CD4-positive, alpha-beta memory T cell (primary cell): ENCODE results near the gene MSI2. TPM values are rescaled to one million over a fixed set of nuclear protein-coding genes. Genes with fewer than 3 reads are reported as not detected.

ENCODE experiments used
- CTCF ChIA-PET: fragments of 350-600 bp; sonication (Branson Sonifier 250); formaldehyde crosslinking; loops from one replicate; lab custom pipeline; 2021; ENCODE audit warnings: inconsistent platforms; ENCODE audit not compliant: partially characterized antibody; lab: Charles Lee
- POLR2A ChIA-PET: fragments of 350-600 bp; sonication (Branson Sonifier 250); formaldehyde crosslinking; loops from one replicate; lab custom pipeline; 2021; ENCODE audit not compliant: partially characterized antibody; lab: Charles Lee
- DNase-seq, 5 donors: peaks; one replicate each; pipeline versions ENCODE4 v3.0.0 to v3.0.0-alpha.2; 2020 to 2022; ENCODE audit warnings: mixed read lengths in 1 of 5
- H3K27ac ChIP-seq: one replicate; pipeline ENCODE4 v1.7.0; 2013; ENCODE audit warnings: low read depth, low read length
- H3K27me3 ChIP-seq: 2 replicates; pipeline ENCODE4 v1.7.0; 2013; ENCODE audit warnings: mild to moderate bottlenecking, low read length, moderate library complexity; ENCODE audit not compliant: insufficient read depth
- H3K36me3 ChIP-seq: 2 replicates; pipeline ENCODE4 v1.7.0; 2013; ENCODE audit warnings: mild to moderate bottlenecking, low read length, moderate library complexity; ENCODE audit not compliant: insufficient read depth
- H3K4me1 ChIP-seq: 2 replicates; pipeline ENCODE4 v1.7.0; 2013; ENCODE audit warnings: mild to moderate bottlenecking, low read length, moderate library complexity; ENCODE audit not compliant: insufficient read depth
- H3K4me3 ChIP-seq, 2 donors: one replicate each; pipeline ENCODE4 v1.7.0; 2013; ENCODE audit warnings: low read length in 2 of 2, mild to moderate bottlenecking in 1 of 2
- H3K9me3 ChIP-seq, 2 donors: one replicate each; pipeline ENCODE4 v1.7.0; 2013; ENCODE audit warnings: low read length in 2 of 2, control low read depth in 1 of 2; ENCODE audit not compliant: control insufficient read depth in 1 of 2
- H3K27ac Mint-ChIP-seq, 7 donors: one replicate each; pipeline ENCODE4 v1.8.0; 2020 to 2021; ENCODE audit warnings: mixed read lengths in 7 of 7, mild to moderate bottlenecking in 6 of 7, inconsistent platforms in 3 of 7, moderate library complexity in 3 of 7
- H3K27me3 Mint-ChIP-seq, 2 donors: one replicate each; pipeline ENCODE4 v1.8.0; 2020 to 2021; ENCODE audit warnings: mixed read lengths in 2 of 2
- H3K36me3 Mint-ChIP-seq, 2 donors: one replicate each; pipeline ENCODE4 v1.8.0; 2020 to 2021; ENCODE audit warnings: mixed read lengths in 2 of 2, inconsistent platforms in 1 of 2, mild to moderate bottlenecking in 1 of 2
- H3K4me1 Mint-ChIP-seq, 4 donors: one replicate each; pipeline ENCODE4 v1.8.0; 2020 to 2021; ENCODE audit warnings: mixed read lengths in 4 of 4, mild to moderate bottlenecking in 1 of 4
- H3K4me3 Mint-ChIP-seq, 8 donors: one replicate each; pipeline ENCODE4 v1.8.0; 2020 to 2021; ENCODE audit warnings: mixed read lengths in 8 of 8, mild to moderate bottlenecking in 7 of 8, moderate library complexity in 6 of 8, inconsistent platforms in 3 of 8
- H3K9me3 Mint-ChIP-seq, 8 donors: one replicate each; pipeline ENCODE4 v1.8.0; 2020 to 2021; ENCODE audit warnings: mixed read lengths in 8 of 8, mild to moderate bottlenecking in 5 of 8, inconsistent platforms in 3 of 8, moderate library complexity in 1 of 8
- intact Hi-C: fragments of 100-400 bp; cut with micrococcal nuclease; formaldehyde crosslinking; loops from one replicate; pipeline ENCODE4 v1.15.1; 2023
- polyA plus RNA-seq, 2 donors: library from polyadenylated mRNA; unstranded; fragments of 300-500 nt; fragmentation: Illumina TruSeq; gene quantifications; one replicate each; pipeline ENCODE4 v1.2.3, GENCODE V29; 2021
- total RNA-seq, 2 experiments: library from RNA; stranded (reverse); gene quantifications; one replicate each; pipeline ENCODE4 v1.2.3, GENCODE V29; 2021

The MSI2 gene
- total and polyA plus RNA-seq, 4 experiments from 2014 or later, result 2.1 to 110 (median 55.3) TPM

- ChIA-PET CTCF (interaction anchor here (1.0 to 1.8 kb wide), 3 partner anchors 15 to 218 kb away, joined by 3 to 4 read pairs (median 3); no protein-coding TSS in a partner anchor), POLR2A (interaction anchor here (1.4 kb wide), 1 partner anchor 14 kb away, joined by 3 read pairs; no protein-coding TSS in a partner anchor)
- peak overlapping the region in 7 of 8 donors; percentile 65 to 83 (median 74) for H3K4me3 Mint-ChIP-seq
- H3K36me3 Mint-ChIP-seq, result peaks cover 5 to 13% of the 10 kb centered on the region in 2 donors
- H3K27ac ChIP-seq, result no peak overlapping the region
- no peaks in the 10 kb centered on the region for H3K27me3 Mint-ChIP-seq
- no peaks in the 10 kb centered on the region for H3K27me3 ChIP-seq
- no peak overlapping the region for H3K4me3 ChIP-seq
- H3K9me3 ChIP-seq, result no peaks in the 10 kb centered on the region
- peaks cover 52 to 79% (median 61%) of the 10 kb centered on the region in 4 donors for H3K4me1 Mint-ChIP-seq
- H3K27ac Mint-ChIP-seq, result peak overlapping the region; percentile 54 to 90 (median 73)
- no peaks in the 10 kb centered on the region for H3K9me3 Mint-ChIP-seq
- no peaks in the 10 kb centered on the region for H3K36me3 ChIP-seq
- peaks cover 66% of the 10 kb centered on the region for H3K4me1 ChIP-seq
- intact Hi-C loops, result no loop called here
- no peak for DNase-seq
These were observed 198.4 kb downstream of the MSI2 start for GRCh38 chr17:57454729-57455062.

GRCh38 chr17:57455063-57455914, 199.0 kb downstream of the MSI2 start:
- H3K4me1 ChIP-seq, result peaks cover 66% of the 10 kb centered on the region
- H3K9me3 ChIP-seq, result no peaks in the 10 kb centered on the region
- intact Hi-C loops, result no loop called here
- no peak overlapping the region for H3K4me3 ChIP-seq
- ChIA-PET POLR2A (interaction anchor here (1.0 to 1.4 kb wide), 2 partner anchors 12 to 15 kb away, joined by 3 read pairs; no protein-coding TSS in a partner anchor), CTCF (interaction anchor here (1.0 to 1.8 kb wide), 3 partner anchors 16 to 217 kb away, joined by 3 to 4 read pairs (median 3); no protein-coding TSS in a partner anchor)
- peak in 4 of 5 donors; percentile 12 to 26 (median 16) for DNase-seq
- H3K36me3 ChIP-seq, result no peaks in the 10 kb centered on the region
- H3K27me3 ChIP-seq, result no peaks in the 10 kb centered on the region
- Mint-ChIP-seq H3K4me3 (peak overlapping the region in 7 of 8 donors; percentile 65 to 83 (median 74)), H3K4me1 (peaks cover 52 to 85% (median 63%) of the 10 kb centered on the region in 4 donors), H3K27me3 (no peaks in the 10 kb centered on the region), H3K36me3 (peaks cover 5 to 15% of the 10 kb centered on the region in 2 donors), H3K9me3 (no peaks in the 10 kb centered on the region), H3K27ac (peak overlapping the region; percentile 54 to 90 (median 79))
- no peak overlapping the region for H3K27ac ChIP-seq

- no peak for DNase-seq
- Histone ChIP-seq H3K27ac (no peak overlapping the region), H3K9me3 (no peaks in the 10 kb centered on the region), H3K27me3 (no peaks in the 10 kb centered on the region), H3K4me3 (no peak overlapping the region), H3K4me1 (peaks cover 68% of the 10 kb centered on the region), H3K36me3 (no peaks in the 10 kb centered on the region)
- intact Hi-C loops, result no loop called here
- H3K27me3 Mint-ChIP-seq, result no peaks in the 10 kb centered on the region
- H3K27ac Mint-ChIP-seq, result no peak overlapping the region
- peaks cover 3 to 18% of the 10 kb centered on the region in 2 donors for H3K36me3 Mint-ChIP-seq
- POLR2A ChIA-PET, result no interaction called here
- CTCF ChIA-PET, result interaction anchor here (1.7 kb wide), 1 partner anchor 10 kb away, joined by 3 read pairs; no protein-coding TSS in a partner anchor
- H3K4me3 Mint-ChIP-seq, result peak overlapping the region in 1 of 8 donors; percentile 57
- peaks cover 51 to 84% (median 65%) of the 10 kb centered on the region in 4 donors for H3K4me1 Mint-ChIP-seq
- peaks cover 0 to 2% (median 0%) of the 10 kb centered on the region in 8 donors for H3K9me3 Mint-ChIP-seq
These were observed 200.3 kb downstream of the MSI2 start for GRCh38 chr17:57456622-57457021.

GRCh38 chr17:57457188-57457587, 200.9 kb downstream of the MSI2 start:
- no peak overlapping the region for H3K27ac Mint-ChIP-seq
- H3K36me3 Mint-ChIP-seq, result peaks cover 1 to 18% of the 10 kb centered on the region in 2 donors
- ChIA-PET POLR2A (no interaction called here), CTCF (interaction anchor here (1.7 kb wide), 1 partner anchor 11 kb away, joined by 3 read pairs; no protein-coding TSS in a partner anchor)
- Histone ChIP-seq H3K27ac (no peak overlapping the region), H3K4me1 (peaks cover 68% of the 10 kb centered on the region), H3K4me3 (no peak overlapping the region), H3K27me3 (no peaks in the 10 kb centered on the region), H3K9me3 (no peaks in the 10 kb centered on the region), H3K36me3 (no peaks in the 10 kb centered on the region)
- intact Hi-C loops, result no loop called here
- H3K4me1 Mint-ChIP-seq, result peaks cover 55 to 84% (median 69%) of the 10 kb centered on the region in 4 donors
- no peaks in the 10 kb centered on the region for H3K27me3 Mint-ChIP-seq
- DNase-seq, result no peak
- H3K9me3 Mint-ChIP-seq, result peaks cover 0 to 2% (median 0%) of the 10 kb centered on the region in 8 donors
- no peak overlapping the region for H3K4me3 Mint-ChIP-seq

- peaks cover 61% of the 10 kb centered on the region for H3K4me1 ChIP-seq
- DNase-seq, result no peak
- Mint-ChIP-seq H3K9me3 (peaks cover 0 to 2% (median 0%) of the 10 kb centered on the region in 8 donors), H3K36me3 (peaks cover 1 to 20% of the 10 kb centered on the region in 2 donors), H3K27ac (peak overlapping the region in 5 of 7 donors; percentile 57 to 87 (median 72)), H3K4me1 (peaks cover 55 to 79% (median 68%) of the 10 kb centered on the region in 4 donors), H3K27me3 (no peaks in the 10 kb centered on the region), H3K4me3 (peak overlapping the region in 5 of 8 donors; percentile 25 to 68 (median 43))
- H3K9me3 ChIP-seq, result no peaks in the 10 kb centered on the region
- ChIA-PET POLR2A (no interaction called here), CTCF (no interaction called here)
- no peak overlapping the region for H3K4me3 ChIP-seq
- H3K27ac ChIP-seq, result no peak overlapping the region
- no peaks in the 10 kb centered on the region for H3K36me3 ChIP-seq
- intact Hi-C loops, result no loop called here
- no peaks in the 10 kb centered on the region for H3K27me3 ChIP-seq
These were observed 202.5 kb downstream of the MSI2 start for GRCh38 chr17:57458718-57459285.

GRCh38 chr17:57459286-57459915, 203.1 kb downstream of the MSI2 start:
- Mint-ChIP-seq H3K27me3 (no peaks in the 10 kb centered on the region), H3K4me3 (peak overlapping the region in 5 of 8 donors; percentile 25 to 68 (median 43)), H3K36me3 (peaks cover 1 to 23% of the 10 kb centered on the region in 2 donors), H3K27ac (peak overlapping the region in 6 of 7 donors; percentile 41 to 87 (median 66)), H3K9me3 (peaks cover 0 to 2% (median 0%) of the 10 kb centered on the region in 8 donors), H3K4me1 (peaks cover 53 to 81% (median 64%) of the 10 kb centered on the region in 4 donors)
- no peak overlapping the region for H3K27ac ChIP-seq
- intact Hi-C loops, result no loop called here
- H3K4me1 ChIP-seq, result peaks cover 55% of the 10 kb centered on the region
- CTCF ChIA-PET, result no interaction called here
- DNase-seq, result no peak
- H3K9me3 ChIP-seq, result no peaks in the 10 kb centered on the region
- POLR2A ChIA-PET, result no interaction called here
- H3K27me3 ChIP-seq, result no peaks in the 10 kb centered on the region
- H3K36me3 ChIP-seq, result no peaks in the 10 kb centered on the region
- H3K4me3 ChIP-seq, result no peak overlapping the region
